ENCODE results near the gene DLG5.
A peak's percentile ranks its signal among the peaks of the same experiment; 100 is the strongest.

DLG5 gene

GRCh38 chr10:77865580-77866324 is 60.8 kb downstream of the DLG5 start:
- no peak for DNase-seq (ENCODE audit: low read depth)

- DNase-seq (ENCODE audit: low read depth) = no peak
Observed at GRCh38 chr10:77864151-77864851, 62.3 kb downstream of the DLG5 start.

GRCh38 chr10:77863446-77863845 is 63.1 kb downstream of the DLG5 start:
- peak; percentile 32 for DNase-seq (ENCODE audit: low read depth)

- peak; percentile 58 for DNase-seq (ENCODE audit: low read depth)
Observed at GRCh38 chr10:77862595-77862994, 64.0 kb downstream of the DLG5 start.

DNA sequence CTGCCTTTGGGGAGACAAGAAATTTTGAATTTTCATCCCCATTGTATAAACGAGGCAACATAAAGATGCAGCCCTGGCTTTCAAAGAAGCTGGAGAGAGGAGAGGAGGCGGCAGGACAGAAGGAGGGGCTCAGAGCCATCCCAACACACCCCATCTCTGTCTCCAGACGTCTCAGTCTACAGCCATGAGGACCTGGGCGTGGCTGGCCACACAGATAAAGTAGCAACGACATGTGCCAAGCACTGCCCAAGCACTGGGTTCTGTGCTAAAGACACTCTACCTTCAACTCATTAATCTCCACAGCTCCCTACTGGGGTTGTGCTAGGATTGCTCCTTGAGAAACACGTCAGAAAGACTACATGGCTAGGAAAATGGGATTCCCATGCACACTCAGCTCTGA is 65.2 kb downstream of the DLG5 start:
- no peak for DNase-seq (ENCODE audit: low read depth)

DNA sequence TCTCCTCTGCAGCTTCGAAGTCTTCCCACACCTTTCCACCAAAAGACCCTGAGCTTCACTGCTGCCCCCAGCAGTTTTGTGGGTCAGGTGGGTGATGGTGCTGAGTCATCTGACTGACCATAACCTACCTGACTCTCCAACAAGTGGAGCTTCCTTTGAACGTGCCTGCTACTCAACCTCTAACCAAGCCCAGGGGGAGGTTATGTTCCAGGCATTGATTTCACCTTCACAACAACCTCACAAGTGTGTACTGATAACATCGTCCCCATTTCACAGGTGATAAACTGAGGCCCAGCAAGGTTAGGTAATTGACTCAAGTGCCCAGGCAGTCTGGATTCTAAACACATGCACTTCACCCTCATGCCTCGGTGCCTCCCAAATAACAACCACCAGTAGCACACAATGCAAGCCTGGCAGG is 66.7 kb downstream of the DLG5 start:
- no peak for DNase-seq (ENCODE audit: low read depth)

- DNase-seq (ENCODE audit: low read depth) = no peak
Observed at GRCh38 chr10:77859200-77859864, 67.2 kb downstream of the DLG5 start.

DNA sequence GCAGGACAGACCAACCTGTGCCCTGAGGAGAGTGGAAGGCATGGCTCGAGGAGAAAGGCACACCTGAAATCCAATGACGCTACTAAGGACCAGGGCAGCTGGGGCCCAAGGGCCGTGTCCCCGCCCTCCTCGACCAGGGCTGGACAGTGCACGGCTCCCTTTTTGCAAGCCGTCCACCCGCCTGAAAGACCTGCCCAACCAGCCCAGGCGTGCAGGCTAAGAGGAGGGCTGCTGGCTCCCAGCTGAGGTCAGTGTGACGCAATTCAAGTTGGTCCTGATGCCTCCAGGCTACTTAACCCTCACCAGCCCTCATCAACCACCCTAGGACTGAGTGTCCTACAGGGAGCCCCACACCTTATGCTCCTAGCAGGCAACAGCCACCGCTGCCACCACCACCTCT is 69.3 kb downstream of the DLG5 start:
- peak; percentile 57 for DNase-seq (ENCODE audit: low read depth)

DNA sequence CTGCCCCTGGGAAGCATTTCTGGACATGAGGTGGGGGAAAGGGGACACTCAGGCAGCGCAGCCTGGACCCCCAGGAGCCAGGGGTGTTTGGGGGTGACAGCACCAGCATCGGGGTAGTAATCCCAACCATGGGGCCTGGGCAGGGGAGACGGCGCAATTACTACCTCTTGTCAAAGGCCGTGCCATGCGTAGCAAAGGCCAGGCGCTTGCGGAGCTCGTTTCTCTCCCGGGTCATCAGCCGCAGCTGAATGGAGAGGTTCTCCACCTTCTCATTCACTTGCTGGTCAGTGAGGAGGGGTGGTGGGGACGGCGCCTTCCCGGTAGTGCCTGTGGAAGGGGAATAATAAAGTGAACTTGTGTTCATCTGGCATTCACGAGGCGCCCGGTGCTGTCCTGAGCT is 70.0 kb downstream of the DLG5 start:
- no peak for DNase-seq (ENCODE audit: low read depth)

DNA sequence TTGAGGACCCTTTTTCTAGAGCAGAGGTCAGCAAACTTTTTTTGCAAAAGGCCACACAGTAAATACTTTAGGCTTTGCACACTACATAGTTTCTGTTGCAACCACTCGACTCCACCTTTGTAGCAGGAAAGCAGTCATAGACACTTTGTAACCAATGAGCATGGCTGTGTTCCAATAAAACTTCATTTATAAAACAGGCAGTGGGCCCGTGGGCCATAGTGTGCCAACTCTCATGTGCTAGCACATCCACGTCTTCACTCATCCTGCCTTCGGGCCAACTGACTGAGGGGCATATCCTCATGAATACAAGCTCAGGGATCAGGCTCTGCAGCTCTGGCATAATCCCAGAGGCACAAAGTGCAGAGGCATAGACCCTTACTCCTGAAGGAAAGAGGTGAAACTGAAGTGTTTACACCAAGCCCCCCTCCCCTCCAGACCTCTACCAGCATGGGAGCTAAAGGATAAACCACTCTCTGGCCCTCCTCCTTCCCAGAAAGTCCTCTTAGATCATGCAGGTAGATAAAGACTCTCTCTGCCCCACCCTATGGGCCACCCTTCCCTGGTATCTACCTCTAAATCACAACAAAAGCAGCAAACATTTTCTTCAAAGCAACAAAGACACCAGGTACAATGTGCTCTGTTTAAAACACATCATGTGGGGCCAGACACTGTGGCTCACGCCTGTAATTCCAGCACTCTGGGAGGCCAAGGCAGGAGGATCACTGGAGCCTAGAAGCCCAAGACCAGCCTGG is 71.0 kb downstream of the DLG5 start:
- DNase-seq (ENCODE audit: low read depth) = no peak

GRCh38 chr10:77854115-77854514 is 72.4 kb downstream of the DLG5 start:
- no peak for DNase-seq (ENCODE audit: low read depth)

- no peak for DNase-seq (ENCODE audit: low read depth)
Observed at GRCh38 chr10:77853256-77853655, 73.3 kb downstream of the DLG5 start.

DNA sequence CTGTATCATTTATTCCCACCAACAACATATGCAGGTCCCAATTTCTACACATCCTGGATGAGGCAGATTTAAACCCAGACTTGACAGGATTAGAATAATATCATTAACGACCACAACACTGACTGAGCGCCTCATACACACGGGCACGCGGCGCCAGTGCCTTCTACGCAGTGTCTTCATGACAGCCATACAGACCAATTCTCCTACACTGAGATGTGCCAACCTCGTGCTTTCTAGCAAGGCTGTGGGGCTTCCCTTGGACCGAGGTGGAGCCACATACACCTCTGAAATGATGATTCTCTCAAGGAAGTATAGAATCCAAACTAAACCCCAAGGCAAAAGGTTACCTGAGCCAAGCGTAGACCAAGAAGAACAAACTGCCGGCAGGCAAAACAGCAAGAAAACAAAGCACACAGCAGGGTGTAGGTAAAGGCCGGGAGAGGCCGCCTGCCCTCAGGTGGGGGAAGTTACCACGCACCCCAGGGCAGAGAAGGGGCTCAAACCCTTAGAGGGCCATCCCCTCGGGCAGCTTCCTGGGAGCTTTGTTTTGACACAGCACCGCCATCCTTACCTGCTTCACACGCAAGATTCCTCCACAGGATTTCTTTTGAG is 75.8 kb downstream of the DLG5 start:
- no peak for DNase-seq (ENCODE audit: low read depth)

DNA sequence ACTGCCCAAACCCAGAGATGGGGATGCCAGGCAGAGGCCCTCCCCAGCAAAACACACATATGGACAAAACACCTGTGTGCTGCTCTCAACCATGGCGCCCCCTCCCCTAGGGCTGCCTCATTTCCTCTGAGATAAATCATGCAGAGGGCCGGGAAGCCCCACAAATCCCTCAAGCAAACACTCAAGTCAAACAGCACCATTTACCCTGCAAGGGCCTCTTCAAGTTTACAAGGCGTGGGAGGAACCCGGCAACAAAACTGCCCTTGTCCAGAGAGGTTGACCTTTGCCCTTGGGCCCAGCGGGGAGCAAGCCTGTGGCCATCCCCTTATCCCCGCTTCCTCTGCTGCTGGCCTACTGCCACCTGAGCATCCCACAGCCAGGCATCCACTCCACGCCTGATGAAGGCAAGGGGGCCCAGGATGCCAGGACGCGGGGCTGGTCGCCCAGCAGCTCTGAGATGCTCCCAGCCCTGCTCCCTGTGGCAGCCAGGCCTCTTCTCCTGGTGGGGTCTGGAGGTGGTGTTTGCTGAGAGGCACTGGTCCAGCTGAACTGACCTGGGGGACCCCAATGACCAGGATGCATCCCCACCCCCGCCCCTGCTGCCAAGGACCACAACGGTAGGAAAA is 77.4 kb downstream of the DLG5 start:
- DNase-seq (ENCODE audit: low read depth) = no peak

DNA sequence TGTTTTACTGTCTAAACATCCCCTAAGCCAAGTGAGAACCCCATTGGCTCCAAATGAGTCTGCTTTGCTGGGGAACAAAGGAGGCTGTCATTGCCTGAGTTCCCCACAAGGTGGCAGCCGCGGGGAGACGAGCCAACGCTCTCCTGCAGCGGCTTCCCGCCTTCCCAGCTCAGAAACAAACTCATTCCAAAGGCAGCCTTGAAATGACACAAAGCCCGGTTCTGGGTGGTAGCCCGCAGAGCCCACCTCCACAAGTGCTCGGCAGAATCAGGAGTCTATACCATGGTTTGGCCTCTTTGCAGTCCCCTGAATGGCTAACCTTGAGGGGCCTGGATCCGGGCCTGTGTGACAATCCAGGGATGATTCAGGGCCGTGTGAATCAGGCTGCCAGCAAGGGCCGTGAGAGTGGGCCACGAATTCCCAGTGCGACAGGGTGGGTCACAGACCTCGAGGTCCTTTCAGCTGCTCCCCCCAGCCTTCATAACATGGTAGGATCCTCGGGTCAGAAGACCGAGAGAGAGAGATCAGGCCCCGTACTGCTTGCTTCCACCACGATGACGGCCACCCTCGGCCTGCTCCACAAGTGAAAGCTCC is 79.7 kb downstream of the DLG5 start:
- DNase-seq (ENCODE audit: low read depth) = peak; percentile 54

DNA sequence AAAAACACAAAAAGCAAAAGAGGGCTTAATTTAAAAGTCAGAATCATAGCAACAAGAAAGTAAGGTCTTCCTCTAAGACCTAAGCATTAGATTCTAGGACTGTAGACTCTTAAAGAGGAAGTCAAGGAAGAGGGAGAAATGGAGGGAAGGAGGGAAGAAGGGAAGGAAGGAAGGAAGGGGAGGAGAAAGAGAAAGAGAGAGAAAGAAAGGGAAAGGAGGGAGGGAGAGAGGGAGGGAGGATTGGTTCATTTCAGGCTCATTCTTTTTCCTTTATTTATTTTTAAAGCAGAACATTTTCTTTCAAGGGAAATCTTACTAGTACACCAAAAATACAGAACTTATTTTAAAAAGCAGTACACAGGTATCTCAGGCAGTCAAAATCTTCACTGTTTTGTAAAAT is 81.1 kb downstream of the DLG5 start:
- no peak for DNase-seq (ENCODE audit: low read depth)

- peak; percentile 54 for DNase-seq (ENCODE audit: low read depth)
Observed at GRCh38 chr10:77844713-77845445, 81.7 kb downstream of the DLG5 start.

DNA sequence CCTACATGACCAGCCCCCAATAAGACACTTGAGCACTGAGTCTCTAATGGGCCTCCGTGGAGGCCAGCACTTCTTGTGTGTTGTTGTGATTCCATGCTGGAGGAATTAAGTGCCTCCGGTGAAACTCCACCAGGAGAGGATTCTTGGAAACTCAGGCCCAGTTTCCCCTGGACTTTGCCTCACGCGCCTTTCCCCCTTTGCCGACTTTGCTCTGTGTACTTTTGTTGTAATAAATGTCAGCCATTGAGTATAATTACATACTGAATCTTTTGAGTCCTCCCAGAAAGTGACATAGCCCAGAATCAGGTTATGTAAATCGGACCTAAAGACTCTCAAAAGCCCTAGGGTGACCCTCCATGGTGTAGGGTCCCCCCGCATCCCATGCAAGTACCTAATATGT is 82.4 kb downstream of the DLG5 start:
- no peak for DNase-seq (ENCODE audit: low read depth)

DNA sequence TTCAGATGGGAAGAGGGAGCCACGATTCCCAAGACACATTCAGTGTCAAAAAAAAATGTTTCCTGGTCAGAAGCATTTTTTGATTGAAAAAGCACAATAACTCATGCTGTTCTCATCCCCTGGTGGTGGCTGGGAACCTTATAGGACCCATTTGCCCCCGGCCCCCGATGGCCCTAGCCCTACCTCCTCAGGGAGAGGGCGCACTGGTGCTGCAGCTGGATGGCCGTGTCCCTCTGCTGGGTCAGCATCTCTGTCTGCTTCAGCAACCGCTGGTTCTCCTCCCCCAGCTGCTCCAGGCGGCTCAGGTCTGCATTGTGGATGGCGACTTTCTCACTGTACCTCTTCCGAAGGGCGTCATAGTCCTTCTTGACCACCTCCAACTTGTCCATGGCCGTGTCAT is 83.3 kb downstream of the DLG5 start:
- no peak for DNase-seq (ENCODE audit: low read depth)

- DNase-seq (ENCODE audit: low read depth) = no peak
Observed at GRCh38 chr10:77842652-77843212, 83.8 kb downstream of the DLG5 start.

All from fibroblast of gingiva (primary cell).